ENCODE data around the gene DDX24. TPM values are rescaled to one million over a fixed set of nuclear protein-coding genes. Genes with fewer than 3 reads are reported as not detected.

DDX24 gene
- total and polyA plus RNA-seq, 11 donors, result 113 to 268 (median 204) TPM

DNA sequence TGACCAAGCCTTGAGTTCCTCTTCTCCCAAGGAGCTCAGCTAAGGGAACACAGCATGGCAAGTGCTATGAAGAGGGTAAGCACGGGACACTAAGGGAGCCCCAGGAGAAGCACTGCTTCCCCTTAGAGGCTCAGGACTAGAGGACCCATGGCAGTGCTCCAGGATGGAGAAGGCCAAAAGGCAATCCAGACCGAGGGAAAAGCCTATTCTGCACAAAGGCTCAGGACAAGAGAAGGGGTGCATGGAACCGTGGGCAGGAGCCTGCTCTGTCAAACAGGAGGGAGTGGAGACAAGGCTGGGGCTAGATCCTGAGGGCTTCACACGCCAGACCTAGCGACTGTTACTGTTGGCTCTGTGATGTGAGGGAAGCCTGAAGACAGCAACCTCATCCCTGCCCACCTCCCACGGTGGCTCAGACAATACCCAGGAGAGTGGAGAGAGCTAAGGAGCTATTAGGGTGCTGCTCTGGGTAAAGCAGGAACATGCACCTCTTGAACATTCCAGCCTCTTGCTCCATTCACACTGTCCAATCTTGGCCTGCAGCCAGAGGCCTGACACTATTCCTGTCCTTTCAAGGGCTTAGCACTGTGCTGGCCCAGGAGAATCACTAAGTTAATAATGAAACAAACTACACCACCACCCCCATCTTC is 30.6 kb downstream of the DDX24 start:
- H3K27me3 ChIP-seq, result no peaks in the 10 kb centered on the region
- intact Hi-C loops (cut with DNase I), result loop anchor here in 4 of 10 donors (5.0 kb wide), 1 partner anchor 87 kb away; no protein-coding TSS in a partner anchor
- TF ChIP-seq, protein P1, sequence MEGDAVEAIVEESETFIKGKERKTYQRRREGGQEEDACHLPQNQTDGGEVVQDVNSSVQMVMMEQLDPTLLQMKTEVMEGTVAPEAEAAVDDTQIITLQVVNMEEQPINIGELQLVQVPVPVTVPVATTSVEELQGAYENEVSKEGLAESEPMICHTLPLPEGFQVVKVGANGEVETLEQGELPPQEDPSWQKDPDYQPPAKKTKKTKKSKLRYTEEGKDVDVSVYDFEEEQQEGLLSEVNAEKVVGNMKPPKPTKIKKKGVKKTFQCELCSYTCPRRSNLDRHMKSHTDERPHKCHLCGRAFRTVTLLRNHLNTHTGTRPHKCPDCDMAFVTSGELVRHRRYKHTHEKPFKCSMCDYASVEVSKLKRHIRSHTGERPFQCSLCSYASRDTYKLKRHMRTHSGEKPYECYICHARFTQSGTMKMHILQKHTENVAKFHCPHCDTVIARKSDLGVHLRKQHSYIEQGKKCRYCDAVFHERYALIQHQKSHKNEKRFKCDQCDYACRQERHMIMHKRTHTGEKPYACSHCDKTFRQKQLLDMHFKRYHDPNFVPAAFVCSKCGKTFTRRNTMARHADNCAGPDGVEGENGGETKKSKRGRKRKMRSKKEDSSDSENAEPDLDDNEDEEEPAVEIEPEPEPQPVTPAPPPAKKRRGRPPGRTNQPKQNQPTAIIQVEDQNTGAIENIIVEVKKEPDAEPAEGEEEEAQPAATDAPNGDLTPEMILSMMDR (IDR thresholded peaks at IDR 0.05), result no peak
- TF ChIP-seq POLR2A (IDR thresholded peaks at IDR 0.05), result no peak
- peak overlapping the region in 5 of 12 donors; percentile 28 to 45 (median 41) for H3K27ac ChIP-seq
- ATAC-seq (peak; percentile 86 to 93 (median 89)), DNase-seq (peak in 4 of 5 donors; percentile 77 to 91 (median 82))
- no peak overlapping the region for H3K4me3 ChIP-seq
- H3K9me3 ChIP-seq, result no peaks in the 10 kb centered on the region
- 44 to 63% (median 58%) methylated on average over 5 to 6 of the region's 6 CpGs for WGBS, 4 donors
- H3K36me3 ChIP-seq, result peaks cover 0 to 100% (median 97%) of the 10 kb centered on the region in 9 donors
- H3K4me1 ChIP-seq, result peaks cover 0 to 37% (median 17%) of the 10 kb centered on the region in 12 donors

GRCh38 chr14:94049625-94050023 is 31.4 kb downstream of the DDX24 start:
- Histone ChIP-seq H3K4me1 (peaks cover 0 to 37% (median 17%) of the 10 kb centered on the region in 12 donors), H3K36me3 (peaks cover 0 to 100% (median 95%) of the 10 kb centered on the region in 9 donors), H3K9me3 (no peaks in the 10 kb centered on the region), H3K27ac (no peak overlapping the region), H3K4me3 (no peak overlapping the region), H3K27me3 (no peaks in the 10 kb centered on the region)
- TF ChIP-seq POLR2A (IDR thresholded peaks at IDR 0.05), result no peak
- TF ChIP-seq, protein P1 (IDR thresholded peaks at IDR 0.05), result no peak
- ATAC-seq (no peak), DNase-seq (no peak)
- intact Hi-C loops (cut with DNase I), result loop anchor here in 4 of 10 donors (5.0 kb wide), 1 partner anchor 88 kb away; no protein-coding TSS in a partner anchor
- WGBS, 4 donors, result 44 to 100% (median 84%) methylated on average over 2 of the region's 2 CpGs

DNA sequence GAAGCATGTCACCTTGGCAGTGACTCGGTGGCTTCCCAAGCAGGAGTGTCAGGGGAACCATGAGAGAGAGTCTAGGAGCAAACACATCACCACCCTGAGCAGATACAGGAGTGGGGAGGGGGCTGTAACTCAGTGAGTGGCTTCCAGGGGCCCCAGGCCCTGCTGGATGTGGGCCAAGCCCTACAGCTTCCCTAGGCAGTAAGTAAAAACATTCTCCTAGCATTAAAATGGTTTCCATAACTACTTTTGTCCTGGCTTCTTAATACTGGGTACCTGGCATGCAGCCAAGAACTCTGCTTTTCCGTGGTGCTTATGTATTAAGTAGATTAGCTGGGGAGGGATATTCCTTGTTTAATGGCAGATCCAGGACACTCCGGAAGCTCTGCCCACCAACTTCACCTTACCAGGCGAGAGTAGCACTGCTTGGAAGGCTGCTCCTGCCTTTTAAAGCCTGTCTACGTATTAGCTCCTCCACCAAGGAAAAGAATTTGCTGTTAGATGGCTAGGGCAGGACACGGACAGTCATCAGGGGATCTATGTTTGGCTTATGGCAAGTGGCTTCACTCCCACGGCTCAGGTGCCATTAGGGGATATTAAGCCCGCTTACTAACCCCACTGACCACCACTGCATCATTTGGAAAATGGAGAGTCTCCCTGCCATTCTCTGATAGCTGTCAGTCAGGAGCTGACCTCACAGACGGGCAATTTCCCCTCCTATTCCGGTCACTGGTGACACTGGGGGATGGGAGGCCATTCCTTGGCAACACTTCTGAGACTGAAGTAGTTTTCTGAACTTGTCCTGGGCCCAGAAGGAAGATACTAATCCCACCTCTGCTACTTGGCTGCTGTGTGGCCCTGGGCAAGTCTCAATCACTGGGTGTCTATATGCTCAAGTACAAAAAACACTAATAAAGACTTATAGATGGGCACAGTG is 32.0 kb downstream of the DDX24 start:
- intact Hi-C loops (cut with DNase I), result no loop called here
- peaks cover 0 to 100% (median 92%) of the 10 kb centered on the region in 9 donors for H3K36me3 ChIP-seq
- H3K4me3 ChIP-seq, result no peak overlapping the region
- ATAC-seq, result no peak
- H3K9me3 ChIP-seq, result no peaks in the 10 kb centered on the region
- H3K27ac ChIP-seq, result peak overlapping the region in 1 of 12 donors; percentile 15
- WGBS, 4 donors, result 67 to 79% (median 74%) methylated on average over 8 to 10 of the region's 10 CpGs
- no peak for DNase-seq
- H3K27me3 ChIP-seq, result no peaks in the 10 kb centered on the region
- TF ChIP-seq POLR2A (IDR thresholded peaks at IDR 0.05), result no peak
- TF ChIP-seq, protein P1 (IDR thresholded peaks at IDR 0.05), result no peak
- peaks cover 0 to 37% (median 17%) of the 10 kb centered on the region in 12 donors for H3K4me1 ChIP-seq

GRCh38 chr14:94047581-94047980 is 33.4 kb downstream of the DDX24 start:
- no peak for ATAC-seq
- Histone ChIP-seq H3K27ac (no peak overlapping the region), H3K4me3 (no peak overlapping the region), H3K9me3 (no peaks in the 10 kb centered on the region), H3K27me3 (no peaks in the 10 kb centered on the region), H3K36me3 (peaks cover 0 to 86% (median 79%) of the 10 kb centered on the region in 9 donors), H3K4me1 (peaks cover 0 to 39% (median 23%) of the 10 kb centered on the region in 12 donors)
- intact Hi-C loops (cut with DNase I), result no loop called here
- 82 to 91% (median 87%) methylated on average over 3 of the region's 3 CpGs for WGBS, 4 donors
- TF ChIP-seq POLR2A (IDR thresholded peaks at IDR 0.05), result no peak
- TF ChIP-seq, protein P1 (IDR thresholded peaks at IDR 0.05), result no peak
- no peak for DNase-seq

All from heart left ventricle (tissue), 16 donors.